Panc1 (cell line): Measurements from ENCODE around the gene ENTREP1. TPM values are rescaled to one million over a fixed set of nuclear protein-coding genes. Genes with fewer than 3 reads are reported as not detected.

ENCODE experiments used
- ATAC-seq: fragments of 200-7000 bp; cut with Tn5 transposase; 2 replicates; pipeline ENCODE4 v1.9.1; 2020; ENCODE audit warnings: mild to moderate bottlenecking, moderate library complexity
- BruUV-seq: library from RNA; stranded (reverse); fragments of 400-500 nt; replicated peaks from 2 replicates; lab custom pipeline; 2021; lab: Mats Ljungman, UMichigan
- CTCF ChIA-PET: fragments of 300-600 bp; sonication (Branson Sonifier 250); formaldehyde crosslinking; loops from one replicate; lab custom pipeline; 2022; ENCODE audit warnings: antibody characterized with exemption; lab: Charles Lee
- POLR2A ChIA-PET: fragments of 300-600 bp; sonication (Branson Sonifier 250); formaldehyde crosslinking; loops from one replicate; lab custom pipeline; 2022; ENCODE audit warnings: antibody characterized with exemption; lab: Charles Lee
- DNase-seq: peaks from one replicate; pipeline ENCODE4 v3.0.0-alpha.2; 2010; ENCODE audit warnings: low read depth, low spot score
- H3K27ac ChIP-seq: 2 replicates; pipeline ENCODE4 v1.5.1; 2011; ENCODE audit warnings: mild to moderate bottlenecking, low read length, inconsistent platforms
- H3K27me3 ChIP-seq: fragments of 200-500 bp; sonication (Bioruptor generic); 2 replicates; pipeline ENCODE4 v1.6.0; 2014; ENCODE audit warnings: low read length, inconsistent platforms; ENCODE audit not compliant: control insufficient read depth, insufficient read depth
- H3K36me3 ChIP-seq: fragments of 200-500 bp; sonication (Bioruptor generic); 2 replicates; pipeline ENCODE4 v1.5.1; 2014; ENCODE audit warnings: inconsistent platforms, mild to moderate bottlenecking, low read length, moderate library complexity; ENCODE audit not compliant: control insufficient read depth, insufficient read depth
- H3K4me1 ChIP-seq: 2 replicates; pipeline ENCODE4 v1.5.1; 2011; ENCODE audit warnings: inconsistent platforms, mild to moderate bottlenecking, low read length, moderate library complexity; ENCODE audit not compliant: control insufficient read depth, insufficient read depth
- H3K4me3 ChIP-seq, 2 experiments: 2 replicates each; pipeline ENCODE4 v1.5.1; 2011 to 2012; ENCODE audit warnings: low read depth in 2 of 2, low read length in 2 of 2, mild to moderate bottlenecking in 2 of 2, inconsistent platforms in 1 of 2, moderate library complexity in 1 of 2
- H3K9me3 ChIP-seq: fragments of 200-500 bp; sonication (Bioruptor generic); 2 replicates; pipeline ENCODE4 v1.5.1; 2014; ENCODE audit warnings: low read depth, mild to moderate bottlenecking, inconsistent platforms, low read length, moderate library complexity; ENCODE audit not compliant: control insufficient read depth, insufficient read depth
- CTCF ChIP-seq: fragments of 450-650 bp; IDR thresholded peaks from 2 replicates; pipeline ENCODE4 v1.5.1; 2017; ENCODE audit warnings: mild to moderate bottlenecking
- POLR2AphosphoS5 ChIP-seq: IDR thresholded peaks from 2 replicates; pipeline ENCODE4 v1.6.1; 2012; ENCODE audit warnings: mild to moderate bottlenecking, low read depth, low read length, moderate library complexity
- REST ChIP-seq, 2 experiments: IDR thresholded peaks; 2 replicates each; pipeline ENCODE4 v1.6.1; 2011 to 2012; ENCODE audit warnings: low read depth in 2 of 2, control low read depth in 1 of 2, low read length in 1 of 2, mild to moderate bottlenecking in 1 of 2, moderate library complexity in 1 of 2; ENCODE audit not compliant: insufficient read depth in 1 of 2
- SIN3A ChIP-seq: IDR thresholded peaks from 2 replicates; pipeline ENCODE4 v1.6.1; 2012; ENCODE audit warnings: low read depth, mild to moderate bottlenecking, low read length, moderate library complexity, borderline replicate concordance; ENCODE audit not compliant: insufficient read depth
- TCF7L2 ChIP-seq: IDR thresholded peaks from 2 replicates; pipeline ENCODE4 v1.6.1; 2011; ENCODE audit warnings: mild to moderate bottlenecking, low read depth, low read length, inconsistent platforms
- in situ Hi-C: cut with HindIII; loops from 2 replicates; pipeline ENCODE4 v1.10.0; 2016; ENCODE audit warnings: low sequenced_read_pairs, low pct_unique_long_range_greater_than_20kb
- intact Hi-C: fragments of 100-400 bp; cut with micrococcal nuclease; formaldehyde crosslinking; loops from one replicate; pipeline ENCODE4 v1.10.0; 2022; ENCODE audit not compliant: unreplicated experiment
- total RNA-seq: library from RNA; stranded (reverse); gene quantifications from one replicate; pipeline ENCODE4 v1.2.1, GENCODE V29; 2021; ENCODE audit not compliant: unreplicated experiment

Gene ENTREP1
- total RNA-seq, 1 experiment from 2014 or later = 0.13 TPM

GRCh38 chr9:69339620-69340019, 14.6 kb downstream of the ENTREP1 start:
- Histone ChIP-seq H3K9me3 (no peaks in the 10 kb centered on the region), H3K36me3 (no peaks in the 10 kb centered on the region), H3K4me1 (no peaks in the 10 kb centered on the region), H3K4me3 (no peak overlapping the region), H3K27ac (no peak overlapping the region), H3K27me3 (no peaks in the 10 kb centered on the region)
- intact Hi-C loops = loop anchor here (10.0 kb wide), 1 partner anchor 65 kb away; no protein-coding TSS in a partner anchor
- in situ Hi-C loops = no loop called here
- no peak for DNase-seq
- no peak for ATAC-seq
- ChIA-PET CTCF (no interaction called here), POLR2A (no interaction called here)
- TF ChIP-seq POLR2AphosphoS5 (no peak), TCF7L2 (no peak), CTCF (no peak), SIN3A (no peak), REST (IDR thresholded peaks at IDR 0.05; ENCODE audit: insufficient read depth in 1 of 2, low read depth in 2 of 2, low read length in 1 of 2) (no peak)
- no TSS peak for BruUV-seq

GRCh38 chr9:69340631-69341030, 15.6 kb downstream of the ENTREP1 start:
- Histone ChIP-seq H3K9me3 (no peaks in the 10 kb centered on the region), H3K4me1 (no peaks in the 10 kb centered on the region), H3K4me3 (no peak overlapping the region), H3K27ac (no peak overlapping the region), H3K36me3 (no peaks in the 10 kb centered on the region), H3K27me3 (no peaks in the 10 kb centered on the region)
- ChIA-PET CTCF (interaction anchor here (0.6 to 0.7 kb wide), 2 partner anchors 207 to 272 kb away, joined by 3 read pairs; no protein-coding TSS in a partner anchor), POLR2A (no interaction called here)
- in situ Hi-C loops (no loop called here), intact Hi-C loops (no loop called here)
- ATAC-seq (no peak), DNase-seq (no peak)
- BruUV-seq = no TSS peak
- TF ChIP-seq SIN3A (no peak), REST (IDR thresholded peaks at IDR 0.05; ENCODE audit: insufficient read depth in 1 of 2, low read depth in 2 of 2, low read length in 1 of 2) (no peak), POLR2AphosphoS5 (no peak), TCF7L2 (no peak), CTCF (no peak)
